Measurements from ENCODE around the gene SLC17A3. TPM values are rescaled to one million over a fixed set of nuclear protein-coding genes. Genes with fewer than 3 reads are reported as not detected.

Gene SLC17A3
- total RNA-seq, 1 donor from 2014 or later = not detected

GRCh38 chr6:25804804-25805203 lies 69.2 kb downstream of the SLC17A3 start:
- TF ChIP-seq, protein P1, sequence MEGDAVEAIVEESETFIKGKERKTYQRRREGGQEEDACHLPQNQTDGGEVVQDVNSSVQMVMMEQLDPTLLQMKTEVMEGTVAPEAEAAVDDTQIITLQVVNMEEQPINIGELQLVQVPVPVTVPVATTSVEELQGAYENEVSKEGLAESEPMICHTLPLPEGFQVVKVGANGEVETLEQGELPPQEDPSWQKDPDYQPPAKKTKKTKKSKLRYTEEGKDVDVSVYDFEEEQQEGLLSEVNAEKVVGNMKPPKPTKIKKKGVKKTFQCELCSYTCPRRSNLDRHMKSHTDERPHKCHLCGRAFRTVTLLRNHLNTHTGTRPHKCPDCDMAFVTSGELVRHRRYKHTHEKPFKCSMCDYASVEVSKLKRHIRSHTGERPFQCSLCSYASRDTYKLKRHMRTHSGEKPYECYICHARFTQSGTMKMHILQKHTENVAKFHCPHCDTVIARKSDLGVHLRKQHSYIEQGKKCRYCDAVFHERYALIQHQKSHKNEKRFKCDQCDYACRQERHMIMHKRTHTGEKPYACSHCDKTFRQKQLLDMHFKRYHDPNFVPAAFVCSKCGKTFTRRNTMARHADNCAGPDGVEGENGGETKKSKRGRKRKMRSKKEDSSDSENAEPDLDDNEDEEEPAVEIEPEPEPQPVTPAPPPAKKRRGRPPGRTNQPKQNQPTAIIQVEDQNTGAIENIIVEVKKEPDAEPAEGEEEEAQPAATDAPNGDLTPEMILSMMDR (IDR thresholded peaks at IDR 0.05; ENCODE audit: insufficient read depth, low read length, poor library complexity, severe bottlenecking) = no peak
- no peaks in the 10 kb centered on the region for H3K27me3 ChIP-seq (ENCODE audit: control insufficient read depth, insufficient read depth, low read length)
- DNase-seq (ENCODE audit: low read depth) = no peak
- H3K4me3 ChIP-seq (ENCODE audit: low read depth, low read length) = no peak overlapping the region
- no peaks in the 10 kb centered on the region for H3K36me3 ChIP-seq (ENCODE audit: control insufficient read depth, insufficient read depth, low read length)

DNA sequence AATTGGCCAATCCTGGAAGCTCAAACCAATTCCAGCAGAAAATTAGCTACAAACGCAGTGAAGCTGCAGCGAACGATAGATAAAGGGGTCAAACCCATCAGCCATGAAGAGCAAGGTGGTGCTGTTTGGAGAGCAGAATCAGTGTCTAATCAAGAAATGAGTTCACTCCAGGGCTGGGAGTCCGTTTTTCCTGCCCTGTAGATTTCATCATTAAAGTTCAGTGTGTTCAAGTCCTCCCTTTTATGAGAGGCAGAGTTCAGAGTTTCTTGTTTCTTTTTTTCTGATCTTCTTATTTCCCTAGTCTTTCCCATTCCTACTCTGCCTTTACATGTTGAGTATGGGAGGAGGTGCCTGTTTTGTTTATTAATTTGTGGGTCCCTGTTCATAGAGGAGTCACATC lies 72.6 kb downstream of the SLC17A3 start:
- TF ChIP-seq, protein P1 (IDR thresholded peaks at IDR 0.05; ENCODE audit: insufficient read depth, low read length, poor library complexity, severe bottlenecking) = no peak
- DNase-seq (ENCODE audit: low read depth) = no peak
- no peaks in the 10 kb centered on the region for H3K36me3 ChIP-seq (ENCODE audit: control insufficient read depth, insufficient read depth, low read length)
- no peak overlapping the region for H3K4me3 ChIP-seq (ENCODE audit: low read depth, low read length)
- H3K27me3 ChIP-seq (ENCODE audit: control insufficient read depth, insufficient read depth, low read length) = no peaks in the 10 kb centered on the region

Other genes starting within 250 kb of the SLC17A3 start
- gene SCGN, start 222.0 kb downstream of the SLC17A3 start, total RNA-seq = not detected in 2 replicates
- gene SLC17A4, start 119.5 kb downstream of the SLC17A3 start, total RNA-seq = not detected in 2 replicates
- not detected in 2 replicates for gene SLC17A1, start 42.2 kb downstream of the SLC17A3 start, total RNA-seq
- not detected in 2 replicates for gene SLC17A2, start 56.4 kb upstream of the SLC17A3 start, total RNA-seq
- 4.5 and 4.7 TPM in 2 replicates for gene TRIM38, start 88.6 kb upstream of the SLC17A3 start, total RNA-seq
- gene HFE, start 213.2 kb upstream of the SLC17A3 start, total RNA-seq = 1.4 and 2.6 TPM in 2 replicates

Measured in kidney epithelial cell (primary cell).